Fibroblast of the aortic adventitia (primary cell): ENCODE data around the gene PHTF2. TPM values are rescaled to one million over a fixed set of nuclear protein-coding genes. Genes with fewer than 3 reads are reported as not detected.
A peak's percentile ranks its signal among the peaks of the same experiment; 100 is the strongest.

Experiments
- DNase-seq: peaks from one replicate; pipeline ENCODE4 v3.0.0-alpha.2; 2010; ENCODE audit warnings: low read depth
- H3K4me3 ChIP-seq: 2 replicates; pipeline ENCODE4 v1.5.1; 2011; ENCODE audit warnings: low read depth, mild to moderate bottlenecking, control low read depth, low read length, moderate library complexity
- total RNA-seq: library from RNA; depleted of rRNA; stranded (reverse); fragments of >200 nt; gene quantifications from 2 replicates; pipeline ENCODE4 v1.2.3, GENCODE V29; 2012; ENCODE audit warnings: low replicate concordance
- TF ChIP-seq, protein P1 (sequence below): IDR thresholded peaks from 2 replicates; pipeline ENCODE4 v1.5.1; 2011; ENCODE audit warnings: mild to moderate bottlenecking, low read length, control low read depth, inconsistent platforms; ENCODE audit not compliant: insufficient read depth

Gene PHTF2
- total RNA-seq, 1 donor = 47.5 TPM

DNA sequence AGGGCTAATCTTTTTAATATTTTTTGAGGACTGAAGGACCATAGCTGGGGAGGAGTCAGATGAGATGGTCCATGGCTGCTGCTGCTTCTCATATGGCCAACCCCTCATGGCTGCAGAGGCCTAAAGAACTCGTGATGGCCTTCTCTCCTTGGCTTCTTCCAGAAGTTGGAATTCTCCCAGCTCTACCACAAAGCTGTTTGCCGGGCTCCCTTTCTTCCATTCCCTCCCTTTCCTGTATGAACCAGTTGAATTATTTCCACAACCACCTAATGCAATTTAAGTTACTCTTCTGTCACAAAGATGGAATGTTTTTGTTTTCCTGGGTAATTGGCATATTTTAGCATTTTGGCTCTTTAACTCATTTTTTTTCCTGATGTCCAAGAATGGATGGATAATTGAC, 80.7 kb downstream of the PHTF2 start:
- TF ChIP-seq, protein P1, sequence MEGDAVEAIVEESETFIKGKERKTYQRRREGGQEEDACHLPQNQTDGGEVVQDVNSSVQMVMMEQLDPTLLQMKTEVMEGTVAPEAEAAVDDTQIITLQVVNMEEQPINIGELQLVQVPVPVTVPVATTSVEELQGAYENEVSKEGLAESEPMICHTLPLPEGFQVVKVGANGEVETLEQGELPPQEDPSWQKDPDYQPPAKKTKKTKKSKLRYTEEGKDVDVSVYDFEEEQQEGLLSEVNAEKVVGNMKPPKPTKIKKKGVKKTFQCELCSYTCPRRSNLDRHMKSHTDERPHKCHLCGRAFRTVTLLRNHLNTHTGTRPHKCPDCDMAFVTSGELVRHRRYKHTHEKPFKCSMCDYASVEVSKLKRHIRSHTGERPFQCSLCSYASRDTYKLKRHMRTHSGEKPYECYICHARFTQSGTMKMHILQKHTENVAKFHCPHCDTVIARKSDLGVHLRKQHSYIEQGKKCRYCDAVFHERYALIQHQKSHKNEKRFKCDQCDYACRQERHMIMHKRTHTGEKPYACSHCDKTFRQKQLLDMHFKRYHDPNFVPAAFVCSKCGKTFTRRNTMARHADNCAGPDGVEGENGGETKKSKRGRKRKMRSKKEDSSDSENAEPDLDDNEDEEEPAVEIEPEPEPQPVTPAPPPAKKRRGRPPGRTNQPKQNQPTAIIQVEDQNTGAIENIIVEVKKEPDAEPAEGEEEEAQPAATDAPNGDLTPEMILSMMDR = no peak
- no peak overlapping the region for H3K4me3 ChIP-seq
- DNase-seq = peak; percentile 10

DNA sequence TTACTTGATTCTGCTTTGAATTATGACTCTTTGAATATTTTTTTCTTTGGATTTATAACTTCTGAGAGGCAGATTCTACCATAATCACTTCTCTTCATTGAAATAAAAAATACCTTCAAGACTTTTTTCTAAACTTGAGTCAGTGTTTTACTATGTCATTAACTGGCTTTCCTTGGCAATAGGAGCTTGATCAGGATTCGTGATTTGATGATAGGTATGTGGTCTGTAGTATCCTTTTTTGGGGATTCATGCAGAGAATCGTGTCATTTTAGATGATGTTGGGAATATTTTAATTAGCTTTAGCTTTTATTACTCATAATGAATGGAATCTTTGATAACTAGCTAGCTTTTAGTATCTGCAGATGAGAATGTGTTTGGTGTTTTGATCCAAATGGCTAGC, 83.3 kb downstream of the PHTF2 start:
- no peak for DNase-seq
- TF ChIP-seq, protein P1 = no peak
- no peak overlapping the region for H3K4me3 ChIP-seq

DNA sequence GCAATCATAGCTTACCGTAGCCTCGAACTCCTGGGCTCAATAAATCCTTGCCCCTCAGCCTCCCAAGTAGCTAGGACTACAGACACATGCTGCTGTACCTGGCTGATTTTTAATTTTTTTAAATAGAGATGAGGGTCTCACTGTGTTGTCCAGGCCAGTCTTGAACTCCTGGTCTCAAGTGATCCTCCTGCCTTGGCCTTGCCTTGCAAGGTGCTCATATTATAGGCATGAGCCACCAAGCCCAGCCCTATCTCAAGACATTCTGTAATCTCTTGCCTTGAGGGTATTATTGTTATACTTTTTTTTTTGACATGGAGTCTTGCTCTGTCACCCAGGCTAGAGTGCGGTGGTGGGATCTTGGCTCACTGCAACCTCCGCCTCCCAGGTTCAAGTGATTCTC, 86.6 kb downstream of the PHTF2 start:
- DNase-seq = no peak
- TF ChIP-seq, protein P1 = no peak
- H3K4me3 ChIP-seq = no peak overlapping the region

DNA sequence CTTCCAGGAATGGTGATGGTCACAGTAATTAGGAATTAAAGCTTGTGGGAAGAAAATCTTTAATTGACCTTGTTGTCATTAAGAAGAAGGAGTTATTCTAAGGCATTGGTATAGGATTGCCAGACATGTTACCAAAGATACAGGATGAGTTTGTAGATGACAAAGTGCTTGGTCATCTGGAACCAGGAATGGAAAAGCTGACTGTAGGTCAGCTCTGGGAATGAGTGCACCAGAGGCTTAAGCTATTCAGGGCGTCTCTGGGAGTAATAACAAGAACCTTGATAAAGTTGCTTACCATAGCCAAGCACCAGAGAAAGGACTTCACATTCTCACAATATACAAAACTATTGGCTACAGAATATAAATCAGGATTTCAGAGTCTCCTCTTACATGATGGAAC, 89.0 kb downstream of the PHTF2 start:
- H3K4me3 ChIP-seq = no peak overlapping the region
- DNase-seq = peak; percentile 86
- TF ChIP-seq, protein P1 = no peak

DNA sequence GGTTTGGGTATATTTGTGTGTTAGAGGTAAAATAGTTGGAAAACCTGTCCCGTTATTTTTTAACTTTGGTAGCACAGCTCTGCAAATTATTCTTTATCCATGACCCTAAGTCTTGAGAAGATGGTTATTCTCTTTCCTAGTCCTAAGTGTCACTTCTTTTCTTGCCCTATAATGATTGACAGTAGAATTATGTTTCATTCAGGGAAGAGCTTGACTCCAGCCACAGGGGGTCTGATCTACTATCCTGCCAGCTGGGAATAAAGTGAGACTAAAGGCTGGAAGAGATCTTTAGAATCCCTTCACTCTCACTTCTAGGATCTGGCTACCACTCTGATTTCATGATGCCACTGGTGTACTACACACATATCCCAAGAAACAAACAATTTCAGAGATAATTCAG, 90.4 kb downstream of the PHTF2 start:
- no peak overlapping the region for H3K4me3 ChIP-seq
- DNase-seq = no peak
- TF ChIP-seq, protein P1 = no peak

DNA sequence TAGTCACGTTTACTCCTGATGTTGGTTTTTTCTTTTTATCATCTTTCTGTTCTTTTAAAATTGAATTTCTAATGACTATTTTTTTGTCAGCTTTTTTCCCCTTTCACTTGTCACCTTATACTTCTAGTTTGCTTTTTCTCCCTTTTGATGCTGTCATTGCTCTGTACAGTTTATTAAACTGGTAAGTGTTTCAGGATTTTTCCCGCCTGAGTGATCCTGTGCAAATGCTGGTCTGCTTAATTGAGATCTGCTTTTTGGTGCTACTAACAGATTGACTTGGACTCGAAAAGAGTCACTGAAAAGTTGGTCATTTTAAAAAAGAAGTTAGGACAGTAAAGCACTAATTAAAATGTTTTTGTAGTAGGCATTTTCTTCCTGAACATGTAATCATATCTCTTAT, 95.2 kb downstream of the PHTF2 start:
- TF ChIP-seq, protein P1 = no peak
- no peak overlapping the region for H3K4me3 ChIP-seq
- no peak for DNase-seq

DNA sequence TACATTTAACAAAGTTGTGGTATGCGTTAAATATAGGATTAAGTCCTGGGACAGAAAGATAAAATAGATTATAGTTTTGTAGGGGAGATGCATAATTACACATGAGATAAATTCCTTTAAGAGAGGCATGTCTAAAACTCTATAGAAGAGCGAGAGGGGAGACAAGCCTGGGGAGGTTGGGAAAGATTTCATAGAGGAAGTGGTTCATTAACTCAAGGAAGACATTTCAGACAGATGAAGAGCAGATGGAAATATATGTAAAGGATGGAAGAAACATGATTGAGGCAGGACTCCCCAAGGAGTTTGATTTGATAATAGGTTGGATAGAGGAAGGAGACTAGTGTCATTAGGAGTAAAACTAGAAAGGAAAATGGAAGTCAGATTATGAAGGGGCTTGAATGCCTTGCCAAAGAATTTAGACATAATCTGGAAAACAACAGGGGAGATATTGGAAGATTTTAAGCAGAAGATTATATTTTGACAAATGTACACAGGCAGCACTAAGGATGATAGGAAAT, 96.1 kb downstream of the PHTF2 start:
- no peak overlapping the region for H3K4me3 ChIP-seq
- no peak for DNase-seq
- TF ChIP-seq, protein P1 = no peak
